Stimulated activated CD4-positive, alpha-beta T cell treated with anti-CD3 and anti-CD28 coated beads, Interleukin-4, amount 100 ng/mL, for 24 hours (primary cell): ENCODE results near the gene TBC1D2B.
"Not testable (repeated sequence)": the region's sequence is repeated elsewhere in the genome, so short reads cannot be mapped to it uniquely, and the experiment has no call there.

ENCODE experiments used
- DNase-seq: peaks from one replicate; pipeline ENCODE4 v3.0.0-alpha.2; 2020

TBC1D2B gene

DNA sequence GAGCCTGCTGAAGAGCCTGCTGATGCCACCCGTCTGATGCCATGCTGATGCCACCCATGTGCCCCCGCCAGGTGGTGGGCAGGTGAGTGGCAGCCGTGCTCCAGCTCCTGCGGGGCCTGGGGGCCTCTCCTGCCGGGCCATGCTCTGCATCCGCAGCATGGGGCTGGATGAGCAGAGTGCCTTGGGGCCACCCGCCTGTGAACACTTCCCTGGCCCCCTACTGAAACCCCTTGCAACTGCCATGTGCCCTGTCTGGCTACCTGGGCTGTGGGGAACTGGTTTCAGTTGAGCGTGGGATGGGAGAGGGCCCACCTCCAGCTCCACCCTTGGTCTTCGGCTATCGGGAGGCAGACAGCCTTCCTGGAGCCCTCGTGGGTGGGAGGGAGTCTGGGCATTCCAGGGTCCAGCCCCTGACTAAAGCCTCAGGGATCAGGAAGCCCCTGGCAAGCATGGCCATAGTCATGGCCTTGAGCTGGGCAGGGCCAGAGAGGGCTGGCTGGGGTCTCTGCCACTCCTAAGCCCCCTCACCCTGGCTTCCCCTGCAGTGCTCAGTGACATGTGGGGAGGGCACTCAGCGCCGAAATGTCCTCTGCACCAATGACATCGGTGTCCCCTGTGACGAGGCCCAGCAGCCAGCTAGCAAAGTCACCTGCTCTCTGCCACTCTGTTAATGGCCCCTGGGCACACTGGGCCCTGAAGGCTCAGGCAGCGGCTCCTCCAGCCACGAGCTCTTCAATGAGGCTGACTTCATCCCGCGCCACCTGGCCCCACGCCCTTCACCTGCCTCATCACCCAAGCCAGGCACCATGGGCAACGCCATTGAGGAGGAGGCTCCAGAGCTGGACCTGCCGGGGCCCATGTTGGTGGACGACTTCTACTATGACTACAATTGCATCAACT, 92.2 kb downstream of the TBC1D2B start:
- DNase-seq: no peak

DNA sequence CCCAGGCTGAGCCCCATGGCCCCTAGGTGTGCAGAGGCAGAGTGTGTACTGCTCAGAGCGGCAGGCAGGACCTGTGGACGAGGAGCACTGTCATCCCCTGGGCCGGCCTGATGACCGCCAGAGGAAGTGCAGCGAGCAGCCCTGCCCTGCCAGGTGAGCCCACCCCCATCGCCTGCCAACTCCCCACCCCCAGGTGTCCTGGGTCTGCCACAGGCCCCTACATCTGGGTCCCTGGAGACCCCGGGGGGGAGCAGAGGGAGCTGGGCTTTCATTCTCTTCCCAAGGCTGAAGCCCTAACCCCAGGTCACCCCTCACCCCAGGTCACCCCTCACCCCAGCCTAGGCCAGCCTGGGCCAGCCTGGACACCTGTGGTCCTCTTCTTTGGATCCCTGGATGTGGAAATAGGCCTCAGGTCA, 93.1 kb downstream of the TBC1D2B start:
- DNase-seq: no peak

GRCh38 chr15:77983708-77984445, 93.6 kb downstream of the TBC1D2B start:
- no peak for DNase-seq

GRCh38 chr15:77983091-77983707, 94.3 kb downstream of the TBC1D2B start:
- DNase-seq: no peak

GRCh38 chr15:77982127-77982490, 95.4 kb downstream of the TBC1D2B start:
- DNase-seq: no peak

GRCh38 chr15:77981281-77982126, 96.0 kb downstream of the TBC1D2B start:
- no peak for DNase-seq

DNA sequence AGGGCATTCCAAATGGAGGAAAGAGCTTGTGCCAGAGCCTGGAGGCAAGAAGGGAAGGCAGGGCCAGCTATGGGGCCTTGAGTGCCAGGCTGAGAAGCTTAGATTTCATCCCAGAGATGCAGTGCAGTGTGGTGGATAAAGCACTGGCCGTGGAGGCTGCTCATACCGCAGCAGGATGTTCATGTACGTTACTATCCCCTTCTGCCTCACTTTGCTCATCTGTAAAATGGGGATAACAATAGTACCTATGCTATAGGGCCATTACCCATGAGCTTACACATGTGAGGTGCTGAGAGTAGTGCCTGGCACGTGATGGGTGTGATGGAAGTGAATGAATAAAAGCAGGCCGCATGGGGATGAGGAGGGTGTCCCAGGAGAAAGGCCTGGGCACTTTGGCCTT, 96.8 kb downstream of the TBC1D2B start:
- not testable (repeated sequence) for DNase-seq

DNA sequence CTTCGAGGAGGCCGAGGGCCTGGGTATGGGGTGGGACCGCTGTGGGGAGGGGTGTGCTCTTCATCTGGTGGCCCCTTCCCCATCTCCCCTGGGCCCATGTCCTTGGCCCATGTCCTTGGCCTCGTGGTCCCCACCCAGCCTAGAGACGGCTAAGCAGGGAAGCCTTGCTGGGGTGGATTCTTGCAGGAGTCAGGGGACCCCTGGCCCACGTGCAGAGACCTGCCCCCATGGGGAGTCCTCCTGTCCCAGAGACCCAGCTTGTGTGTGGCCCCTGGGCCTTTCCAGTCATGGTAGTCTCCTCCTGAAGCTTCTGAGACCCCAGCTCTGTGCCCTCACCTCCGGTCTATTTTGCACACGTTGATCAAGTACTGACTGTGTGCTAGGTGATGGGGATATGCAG, 97.4 kb downstream of the TBC1D2B start:
- DNase-seq: no peak

DNA sequence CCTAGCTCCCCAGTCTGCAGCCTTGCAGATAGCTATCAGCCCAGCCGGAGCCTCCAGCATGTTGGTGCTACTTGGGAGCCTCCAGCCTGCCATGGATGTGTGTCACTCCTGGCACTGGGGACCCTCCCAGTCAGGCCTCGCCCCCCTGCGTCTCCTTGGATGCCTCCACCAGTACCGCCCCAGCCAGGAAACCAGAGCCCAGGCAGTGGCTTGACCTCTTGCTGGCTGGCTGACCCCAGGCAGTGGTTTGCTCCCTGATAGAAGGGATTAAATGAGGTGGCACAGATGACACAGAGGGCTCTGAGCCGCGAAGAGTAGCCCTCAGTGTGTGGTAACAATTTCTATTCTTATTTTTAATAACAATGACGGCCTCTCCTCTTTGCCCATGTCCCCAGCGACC, 98.4 kb downstream of the TBC1D2B start:
- not testable (repeated sequence) for DNase-seq

GRCh38 chr15:77978759-77979145, 98.8 kb downstream of the TBC1D2B start:
- DNase-seq: not testable (repeated sequence)

GRCh38 chr15:77977903-77978758, 99.4 kb downstream of the TBC1D2B start:
- not testable (repeated sequence) for DNase-seq

DNA sequence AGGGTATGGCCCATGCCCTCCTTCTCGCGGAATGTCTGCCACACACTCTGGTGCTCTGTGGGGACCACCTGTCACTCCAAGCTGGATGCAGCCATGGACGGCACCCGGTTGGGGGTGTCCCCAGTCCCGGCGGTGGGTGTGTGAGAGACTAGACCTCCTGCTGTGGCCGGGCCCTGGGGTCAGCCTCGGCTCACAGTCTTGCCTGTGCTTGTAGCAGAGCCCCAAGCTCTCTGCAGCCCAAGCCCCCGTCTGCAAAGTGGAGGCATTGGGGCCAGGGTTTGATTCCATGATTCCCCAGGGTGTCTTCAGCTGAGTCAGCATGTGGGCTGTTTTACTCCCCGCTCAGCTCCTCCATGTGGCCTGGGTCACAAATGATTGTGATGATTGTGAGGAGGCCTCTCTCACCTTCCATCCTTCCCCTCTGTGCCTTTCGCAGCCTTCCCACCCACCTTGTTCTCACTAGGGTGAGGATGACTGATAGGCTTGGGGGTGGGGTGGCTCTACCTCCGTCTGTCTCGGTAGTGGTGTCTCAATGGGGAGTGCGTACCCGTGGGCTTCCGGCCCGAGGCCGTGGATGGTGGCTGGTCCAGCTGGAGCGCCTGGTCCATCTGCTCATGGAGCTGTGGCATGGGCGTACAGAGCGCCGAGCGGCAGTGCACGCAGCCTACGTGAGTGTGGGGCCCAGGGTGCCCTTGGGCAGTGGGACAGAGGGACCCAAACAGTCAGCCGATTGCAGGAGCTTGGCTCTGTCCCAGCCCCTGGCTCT, 100.6 kb downstream of the TBC1D2B start:
- not testable (repeated sequence) for DNase-seq

GRCh38 chr15:77976095-77976450, 101.4 kb downstream of the TBC1D2B start:
- DNase-seq: not testable (repeated sequence)

- DNase-seq: no peak
These were observed 102.0 kb downstream of the TBC1D2B start for GRCh38 chr15:77975332-77976094.

DNA sequence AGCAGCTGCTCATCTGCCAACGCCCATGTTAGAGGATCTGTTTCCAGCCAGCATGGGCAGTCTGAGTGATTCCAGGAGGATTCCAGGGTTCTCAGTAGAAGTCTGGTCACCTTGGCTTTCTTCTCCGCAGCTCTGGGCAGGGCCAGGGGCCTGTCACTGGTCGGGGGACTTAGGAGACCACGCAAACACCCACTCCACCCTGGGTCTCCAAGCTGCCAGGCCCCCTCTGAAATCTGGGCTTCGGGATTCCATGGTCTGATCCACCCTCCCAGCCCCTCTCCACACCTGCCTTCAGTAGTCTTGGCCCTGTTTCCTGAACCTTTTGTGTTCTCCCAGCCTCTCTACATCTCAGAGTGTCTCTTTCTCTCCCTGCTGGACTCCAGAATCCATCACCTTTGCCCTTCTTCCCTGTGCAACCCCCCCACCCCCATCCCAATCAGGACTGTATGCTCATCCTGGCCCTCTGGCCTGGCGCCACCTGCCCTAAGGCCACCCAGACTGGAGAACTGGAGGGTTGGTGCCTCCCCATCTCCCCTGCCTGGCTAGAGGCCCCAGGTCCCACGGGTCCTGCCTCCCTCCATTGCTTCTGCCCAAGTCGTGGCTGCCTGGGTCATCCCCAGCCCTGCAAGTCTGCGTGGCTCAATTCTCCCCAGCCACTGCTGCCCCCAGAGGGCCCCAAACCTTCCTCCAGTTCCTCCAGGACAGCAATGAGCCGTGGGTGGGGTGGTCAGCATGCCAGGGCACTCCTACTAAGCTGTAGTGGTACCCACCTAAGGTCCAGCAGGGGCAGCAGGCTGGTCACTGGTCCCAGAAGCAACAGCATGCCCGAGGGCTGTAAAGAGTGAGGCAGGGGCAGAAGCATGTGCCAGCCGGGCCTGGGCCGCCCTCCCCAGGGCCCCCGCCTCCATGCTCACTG, 102.8 kb downstream of the TBC1D2B start:
- no peak for DNase-seq

DNA sequence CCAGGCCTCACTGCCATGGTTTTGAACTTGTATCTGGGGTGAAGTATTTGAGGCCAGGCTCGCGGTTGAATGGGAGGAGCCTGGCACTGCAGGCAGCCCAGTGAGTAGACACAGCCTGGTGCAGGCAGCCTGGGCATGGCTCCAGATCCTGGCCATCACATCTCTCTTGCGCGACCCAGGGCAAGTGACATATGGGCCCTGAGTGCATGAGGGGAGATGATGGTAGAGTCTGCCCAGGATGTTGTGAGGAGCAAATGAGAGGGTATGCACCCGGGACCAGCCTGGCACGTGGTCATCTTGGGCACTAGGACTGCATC, 103.5 kb downstream of the TBC1D2B start:
- no peak for DNase-seq

DNA sequence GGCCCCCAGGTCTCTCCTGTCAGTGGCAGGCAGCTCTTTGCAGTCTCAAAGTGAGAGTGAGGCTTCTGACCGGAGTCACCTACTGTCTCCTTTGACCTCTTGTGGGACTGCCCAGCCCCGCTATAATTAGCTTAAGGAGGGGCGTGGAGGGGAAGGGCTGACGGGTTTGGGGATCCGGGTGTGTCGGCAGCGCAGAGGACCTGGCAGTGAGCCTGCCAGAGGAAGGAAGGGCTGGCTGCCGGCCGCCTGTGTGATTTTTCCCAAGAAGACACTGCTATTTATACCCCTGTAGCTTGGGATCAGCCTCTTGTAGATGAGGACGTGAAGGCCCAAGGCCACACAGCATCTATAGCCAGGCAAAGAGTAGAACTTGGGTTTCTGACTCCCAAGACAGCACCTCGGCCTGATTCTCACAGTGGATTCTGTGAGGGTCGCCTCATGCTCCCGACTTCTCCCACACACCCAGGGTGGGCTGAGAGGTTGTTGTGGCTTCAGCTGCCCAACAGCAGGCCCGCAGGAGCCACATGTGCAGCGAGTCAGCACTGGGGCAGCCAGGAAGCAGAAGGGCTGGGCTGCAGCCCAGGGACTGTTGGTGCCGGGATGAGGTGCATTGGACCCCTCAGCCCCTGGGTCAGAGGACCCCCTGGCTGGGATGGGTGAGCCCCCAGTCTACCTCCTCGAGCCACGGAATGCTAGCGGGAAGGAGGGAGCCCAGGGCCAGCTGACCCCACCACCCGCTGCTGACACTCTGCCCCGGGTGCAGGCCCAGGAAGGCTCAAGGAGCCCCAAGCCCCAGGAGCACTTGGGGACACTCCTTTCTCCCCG, 104.0 kb downstream of the TBC1D2B start:
- not testable (repeated sequence) for DNase-seq

GRCh38 chr15:77972706-77973105, 104.8 kb downstream of the TBC1D2B start:
- not testable (repeated sequence) for DNase-seq
